HG03097 (cell line): ENCODE results near the gene BBC3.
A peak's percentile ranks its signal among the peaks of the same experiment; 100 is the strongest.
"Not testable (repeated sequence)": the region's sequence is repeated elsewhere in the genome, so short reads cannot be mapped to it uniquely, and the experiment has no call there.

Source experiments
- ATAC-seq: cut with Tn5 transposase; IDR thresholded peaks from one replicate; pipeline ENCODE4 v1.9.1; 2021; ENCODE audit not compliant: unreplicated experiment, low FRiP score

The BBC3 gene, protein sequence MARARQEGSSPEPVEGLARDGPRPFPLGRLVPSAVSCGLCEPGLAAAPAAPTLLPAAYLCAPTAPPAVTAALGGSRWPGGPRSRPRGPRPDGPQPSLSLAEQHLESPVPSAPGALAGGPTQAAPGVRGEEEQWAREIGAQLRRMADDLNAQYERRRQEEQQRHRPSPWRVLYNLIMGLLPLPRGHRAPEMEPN

DNA sequence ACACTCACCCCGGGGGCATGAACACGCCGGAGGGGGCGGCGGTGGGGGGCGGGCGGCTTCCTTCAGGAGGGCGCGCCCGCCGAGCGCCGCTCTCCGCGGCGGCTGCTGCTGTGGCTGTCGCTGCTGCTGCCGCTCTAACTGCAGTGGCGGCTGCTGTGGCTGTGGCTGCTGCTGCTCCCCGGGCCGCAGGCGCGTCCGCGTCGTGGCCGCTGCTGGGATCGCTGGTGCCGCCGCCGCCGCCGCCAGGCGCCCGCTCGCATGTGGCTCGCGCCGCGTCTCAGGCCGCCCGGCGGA, at the start of gene BBC3:
Gene BBC3, minus strand, starts transcription at position 279 of the 294 bp plus-strand sequence. CDS start 2,768 bp downstream, outside the sequence.
- ATAC-seq: no peak

DNA sequence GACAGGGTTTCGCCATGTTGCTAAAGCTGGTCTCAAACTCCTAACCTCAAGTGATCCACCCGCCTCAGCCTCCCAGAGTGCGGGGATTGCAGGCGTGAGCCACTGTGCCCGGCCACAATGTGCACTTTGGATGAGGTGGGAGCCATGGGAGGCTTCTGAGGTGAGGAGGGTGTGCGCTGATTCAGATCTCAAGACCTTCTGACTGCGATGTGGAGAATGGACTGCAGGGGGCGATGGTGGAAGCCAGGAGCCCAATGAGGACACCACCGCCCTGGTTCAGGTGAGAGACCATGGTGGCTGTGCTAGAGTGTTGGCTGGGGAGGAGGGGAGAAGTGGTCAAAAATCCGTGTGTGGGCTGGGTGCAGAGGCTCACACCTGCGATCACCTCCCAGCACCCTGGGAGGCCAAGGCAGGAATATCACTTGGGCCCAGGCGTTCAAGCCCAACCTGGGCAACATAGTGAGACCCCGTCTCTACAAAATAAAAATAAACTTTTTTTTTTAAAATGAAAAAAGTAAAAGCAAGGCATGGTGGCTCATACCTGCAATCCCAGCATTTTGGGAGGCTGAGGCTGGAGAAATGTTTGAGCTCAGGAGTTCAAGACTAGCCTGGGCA, 49.3 kb upstream of the BBC3 start:
- no peak for ATAC-seq

DNA sequence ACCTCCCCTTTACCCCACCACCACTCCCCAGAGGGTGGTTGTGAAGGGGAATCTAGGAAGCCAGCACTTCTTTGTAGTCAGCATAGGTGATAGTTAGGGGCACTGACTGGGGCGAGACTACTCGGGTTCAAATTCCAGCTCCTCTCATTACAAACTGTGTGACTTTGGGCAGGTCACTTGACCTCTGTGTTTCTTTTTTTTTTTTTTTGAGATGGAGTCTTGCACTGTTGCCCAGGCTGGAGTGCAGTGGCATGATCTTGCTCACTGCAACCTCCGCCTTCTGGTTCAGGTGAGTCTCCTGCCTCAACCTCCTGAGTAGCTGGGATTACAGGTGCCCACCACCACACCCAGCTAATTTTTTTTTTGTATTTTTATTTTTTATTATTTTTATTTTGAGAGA, 45.5 kb upstream of the BBC3 start:
- not testable (repeated sequence) for ATAC-seq

DNA sequence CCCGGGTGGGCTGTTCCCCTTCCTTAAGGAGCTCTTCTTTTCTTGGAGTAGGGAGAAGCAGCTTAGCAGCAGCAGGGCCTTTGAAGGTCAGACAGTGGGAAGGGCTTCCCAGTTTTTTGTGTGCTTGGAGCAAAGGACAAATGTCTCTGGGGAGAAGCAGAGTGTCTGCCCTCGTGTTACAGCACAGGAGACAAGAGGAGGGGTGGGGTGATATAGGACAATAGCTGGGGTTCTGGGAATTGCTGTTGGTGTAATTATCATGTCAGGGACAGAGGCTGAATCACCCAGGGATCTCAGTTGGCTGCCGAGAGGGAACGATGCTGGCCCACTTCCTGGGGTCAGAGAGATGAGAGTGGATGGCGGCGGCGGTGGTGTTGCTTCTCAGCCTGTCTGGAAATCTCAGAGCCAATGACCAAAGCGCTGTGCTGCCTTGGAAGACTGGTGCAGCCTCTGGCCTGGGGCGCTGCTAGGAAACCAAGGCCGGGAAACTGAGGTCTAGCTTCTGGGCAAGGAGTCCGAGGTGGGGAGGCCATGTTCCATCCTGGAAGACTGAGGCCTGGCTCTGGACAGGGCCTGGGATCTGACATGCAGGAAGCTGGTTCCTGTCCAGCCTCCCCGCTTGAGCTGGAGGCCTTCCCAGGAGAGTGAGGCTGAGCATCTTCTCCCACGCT, 44.9 kb upstream of the BBC3 start:
- ATAC-seq: no peak

DNA sequence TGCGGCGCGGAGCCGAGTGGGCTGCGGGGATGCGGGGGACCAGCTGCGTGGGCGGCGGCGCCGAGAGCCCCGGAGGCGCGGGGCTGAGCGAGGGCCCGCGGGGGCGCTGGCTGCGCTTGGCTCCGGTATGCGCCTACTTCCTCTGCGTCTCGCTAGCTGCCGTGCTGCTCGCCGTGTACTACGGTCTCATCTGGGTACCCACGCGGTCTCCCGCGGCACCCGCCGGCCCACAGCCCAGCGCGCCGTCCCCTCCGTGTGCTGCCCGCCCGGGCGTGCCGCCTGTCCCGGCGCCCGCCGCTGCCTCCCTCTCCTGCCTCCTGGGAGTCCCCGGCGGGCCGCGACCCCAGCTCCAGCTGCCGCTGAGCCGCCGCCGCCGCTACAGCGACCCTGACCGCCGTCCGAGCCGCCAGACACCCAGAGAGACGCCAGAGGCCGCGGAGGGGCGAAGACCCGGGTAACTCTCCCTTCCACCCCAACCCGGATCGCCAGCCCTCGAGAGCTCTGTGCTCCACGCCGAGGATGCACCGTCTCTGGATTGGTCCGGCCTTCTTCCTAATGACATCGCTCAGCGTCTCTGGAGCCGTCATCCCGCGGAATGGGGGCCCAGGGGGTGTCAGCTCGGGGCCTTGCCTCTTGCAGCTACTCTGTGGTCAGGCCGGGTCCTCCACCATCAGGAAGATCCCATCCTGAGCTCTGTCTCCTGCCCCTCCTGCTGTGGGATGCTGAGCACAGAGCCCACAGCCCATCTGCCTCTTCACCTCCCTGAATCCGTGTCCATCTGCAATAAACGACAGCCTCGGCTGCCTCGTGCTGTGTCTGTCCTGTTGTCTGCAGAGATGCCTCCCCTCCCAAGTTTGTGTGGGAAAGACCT, 44.1 kb upstream of the BBC3 start:
- peak; percentile 20 for ATAC-seq

DNA sequence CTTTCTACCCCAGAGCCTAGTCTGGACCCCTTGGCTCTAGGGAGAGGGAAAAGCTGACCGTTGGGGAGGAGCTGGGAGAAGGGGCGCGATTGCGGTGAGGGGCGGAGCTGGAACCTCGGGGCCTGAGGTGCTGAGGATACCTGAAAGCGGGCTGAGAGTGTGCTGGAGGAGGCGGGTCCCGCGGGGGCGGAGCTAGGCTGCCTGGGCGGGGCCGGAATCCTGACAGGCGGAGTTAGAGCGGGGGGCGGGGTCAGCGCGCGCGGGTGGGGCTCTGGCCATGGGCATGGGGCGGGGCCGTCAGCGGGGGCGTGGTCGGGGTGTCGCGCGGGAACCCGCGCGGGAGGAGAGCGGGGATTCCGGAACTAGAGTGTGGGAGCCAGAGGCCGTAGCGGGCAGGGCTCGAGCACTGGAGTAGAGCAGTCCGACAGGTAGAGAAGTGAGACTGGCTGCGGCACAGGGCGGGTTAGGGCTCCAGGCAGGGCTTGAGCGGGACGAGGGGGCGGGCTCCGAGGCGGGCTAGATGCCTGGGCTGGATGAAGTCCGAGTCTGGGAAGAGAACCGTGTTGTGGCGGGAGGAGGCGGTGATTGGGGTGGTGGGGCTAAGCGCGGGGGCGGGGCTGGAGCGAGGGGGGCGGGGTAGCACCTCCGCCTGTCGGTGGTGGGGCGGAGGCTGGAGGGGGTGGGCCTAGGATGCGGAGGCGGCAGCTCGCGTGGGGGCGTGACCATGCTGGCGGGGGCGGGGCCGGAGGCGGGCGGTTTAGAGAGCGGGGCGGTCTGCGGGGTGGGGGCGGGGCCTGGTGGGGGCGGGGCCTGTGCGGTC, 43.3 kb upstream of the BBC3 start, which contains the start of gene INAFM1:
Gene INAFM1, plus strand, starts transcription at position 815 of the 820 bp plus-strand sequence. CDS start 35 bp downstream, outside the sequence.
- peak; percentile 47 for ATAC-seq

DNA sequence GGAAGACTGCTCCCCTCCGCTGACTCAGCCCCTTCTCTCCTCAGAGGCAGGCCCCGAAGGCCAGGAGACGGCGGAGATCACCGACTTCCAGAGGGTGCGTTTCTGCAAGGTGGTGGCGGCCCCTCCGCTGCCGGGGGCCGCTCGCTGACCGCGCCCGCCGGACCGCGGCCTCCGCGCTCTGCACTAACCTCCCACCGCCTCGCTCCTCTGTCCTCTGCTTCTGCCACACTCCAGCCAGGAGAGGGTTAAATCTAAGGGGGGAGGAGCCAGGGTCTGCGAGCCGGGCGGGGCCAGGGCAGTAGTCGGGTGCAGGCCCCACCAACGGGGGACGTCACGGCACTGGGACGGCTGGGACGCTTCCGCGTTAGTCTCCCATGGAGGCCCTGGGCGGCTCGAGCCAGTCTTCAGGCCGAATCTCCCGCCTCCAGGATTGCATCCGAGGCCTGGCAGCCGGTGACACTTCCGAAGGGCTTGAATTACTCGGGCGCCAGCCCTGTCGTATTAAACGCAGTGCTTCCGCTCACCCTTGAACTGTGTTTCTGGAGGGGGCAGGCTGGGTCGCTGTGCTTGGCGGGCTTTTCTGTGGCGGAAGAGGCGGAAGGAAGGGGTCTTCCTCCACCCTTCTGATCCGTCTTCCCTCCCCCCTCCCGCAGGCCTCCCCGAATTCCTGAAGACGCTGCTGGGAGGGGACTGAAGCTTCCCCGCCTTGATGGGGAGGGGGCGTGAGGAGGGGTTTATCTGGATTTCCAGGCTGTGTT, 42.5 kb upstream of the BBC3 start:
- peak; percentile 55 for ATAC-seq

DNA sequence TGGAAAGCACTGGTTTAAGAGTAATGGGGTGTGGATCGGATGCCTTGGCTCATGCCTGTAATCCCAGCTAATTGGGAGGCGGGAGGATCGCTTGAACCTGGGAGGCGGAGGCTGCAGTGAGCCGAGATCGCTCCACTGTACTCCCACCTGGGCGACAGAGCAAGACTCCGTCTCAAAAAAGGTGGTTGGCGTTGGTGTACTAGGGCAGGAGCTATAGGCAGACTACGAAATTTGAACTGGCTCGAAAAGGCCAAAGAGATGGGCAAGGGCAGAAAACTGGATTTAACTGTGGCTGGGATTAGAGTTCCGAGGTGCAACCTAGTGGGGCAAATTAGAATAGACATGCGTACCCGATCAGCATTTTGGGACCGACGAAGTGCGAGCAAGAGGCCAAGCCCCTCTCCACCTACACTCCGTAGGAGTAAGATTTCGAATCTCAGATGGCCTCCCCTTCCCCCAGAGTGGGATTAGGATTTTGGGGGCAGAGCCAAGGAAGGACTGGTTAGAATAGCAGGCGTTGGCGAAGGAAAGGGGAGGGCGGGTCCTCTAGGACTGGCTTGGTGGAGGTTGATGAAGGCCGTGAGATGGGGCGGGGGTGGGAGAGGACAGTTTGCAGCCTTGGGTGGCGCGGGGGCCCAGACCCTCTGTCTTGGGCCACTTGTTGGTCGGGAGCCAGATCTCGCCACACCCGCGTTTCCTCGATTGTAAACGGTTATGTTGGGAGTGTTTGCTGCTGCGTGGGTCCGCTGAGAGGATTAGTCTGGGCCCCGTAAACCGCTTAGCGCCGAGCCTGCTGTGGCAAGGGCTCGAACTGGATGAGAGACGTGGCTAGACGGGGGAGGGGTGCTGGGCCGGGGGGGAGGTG, 41.7 kb upstream of the BBC3 start:
- no peak for ATAC-seq

DNA sequence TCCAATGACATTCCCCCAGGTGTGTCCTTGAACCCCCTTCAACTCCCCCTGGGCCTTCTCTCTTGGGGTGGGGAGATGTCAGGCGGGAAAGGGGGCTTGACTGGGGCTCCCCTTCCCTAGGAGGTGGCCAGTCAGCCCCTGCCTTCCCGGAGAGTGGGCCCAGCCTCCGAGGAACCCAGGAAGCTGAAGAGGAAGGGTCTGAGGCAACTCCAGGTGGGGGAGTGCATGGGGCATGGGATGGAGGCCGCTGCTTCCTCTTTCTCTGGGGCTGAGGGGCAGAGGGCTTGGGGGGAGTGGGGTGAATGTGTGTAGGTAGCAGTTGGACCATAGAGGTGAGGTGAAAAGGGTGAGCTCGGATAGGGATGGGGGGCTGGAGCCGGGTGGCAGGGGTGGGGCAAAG, 41.0 kb upstream of the BBC3 start:
- no peak for ATAC-seq

DNA sequence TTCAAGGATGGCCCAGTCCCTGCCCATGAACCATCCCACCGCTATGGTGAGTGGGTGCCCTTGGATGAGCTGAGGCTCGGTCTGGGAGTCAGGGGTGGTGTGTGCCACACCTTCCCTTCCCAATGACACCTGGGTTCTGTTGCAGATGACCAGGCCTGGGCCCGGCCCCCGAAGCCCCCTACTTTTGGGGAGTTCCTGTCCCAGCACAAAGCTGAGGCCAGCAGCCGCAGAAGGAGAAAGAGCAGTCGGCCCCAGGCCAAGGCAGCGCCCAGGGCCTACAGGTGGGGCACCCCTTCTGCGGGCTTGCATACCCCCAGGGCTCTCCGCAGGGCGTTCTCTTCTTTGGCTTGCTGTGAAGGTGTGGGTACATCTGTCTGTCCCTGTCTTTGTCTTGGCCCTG, 39.4 kb upstream of the BBC3 start:
- ATAC-seq: no peak

DNA sequence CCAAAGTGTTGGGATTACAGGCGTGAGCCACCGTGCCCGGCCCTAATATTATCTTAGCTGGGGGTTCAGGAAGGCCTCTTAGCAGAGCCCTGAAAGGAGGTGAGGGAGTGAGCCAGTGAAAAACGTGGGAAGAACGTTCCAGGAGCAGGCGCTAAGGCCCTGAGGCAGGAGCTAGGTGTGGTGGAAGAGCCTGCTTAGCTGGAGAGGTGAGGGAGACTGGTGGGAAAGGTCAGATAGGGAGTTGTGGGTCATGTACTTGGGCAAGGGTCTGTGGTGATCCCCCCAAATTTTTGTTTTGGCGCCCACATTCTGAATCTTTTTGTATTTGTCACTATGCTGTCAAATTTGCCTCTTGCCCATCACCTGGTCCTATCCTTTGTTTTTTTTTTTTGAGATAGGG, 38.6 kb upstream of the BBC3 start:
- ATAC-seq: no peak

DNA sequence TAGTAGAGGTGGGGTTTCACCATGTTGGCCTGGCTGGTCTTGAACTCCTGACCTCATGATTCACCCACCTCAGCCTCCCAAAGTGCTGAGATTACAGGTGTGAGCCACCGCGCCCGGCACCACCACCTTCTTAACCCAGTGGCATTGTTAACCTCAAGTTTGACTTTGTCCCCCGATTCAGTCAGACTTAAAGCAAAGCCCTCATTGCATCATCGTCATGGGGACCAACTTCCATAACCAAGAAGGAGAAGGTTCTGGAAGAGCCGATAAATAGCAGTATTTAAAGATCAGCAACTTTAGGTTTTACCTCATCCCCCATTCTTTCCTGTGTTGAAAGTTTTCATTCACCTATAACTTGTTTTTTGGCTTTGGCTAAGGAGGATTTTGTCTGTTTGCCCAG, 37.0 kb upstream of the BBC3 start:
- ATAC-seq: no peak

DNA sequence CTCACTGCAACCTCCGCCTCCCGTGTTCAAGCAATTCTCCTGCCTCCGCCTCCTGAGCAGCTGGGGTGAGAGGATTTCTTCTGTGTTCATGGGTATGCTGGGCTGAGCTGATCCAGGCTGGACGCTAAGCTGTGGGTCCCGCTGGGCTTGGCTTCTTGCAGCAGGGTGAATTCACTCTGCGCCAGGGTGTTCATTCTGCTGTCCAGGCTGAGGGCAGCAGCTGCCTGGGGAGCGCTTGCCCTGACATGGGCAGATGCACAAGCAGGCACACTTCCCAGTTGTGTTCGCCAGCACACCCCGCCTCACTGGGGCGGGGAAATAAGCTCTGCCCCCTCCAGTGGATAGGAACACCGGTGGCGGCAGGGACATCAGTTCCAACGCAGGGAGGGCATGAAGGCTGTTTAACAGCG, 36.4 kb upstream of the BBC3 start:
- no peak for ATAC-seq

DNA sequence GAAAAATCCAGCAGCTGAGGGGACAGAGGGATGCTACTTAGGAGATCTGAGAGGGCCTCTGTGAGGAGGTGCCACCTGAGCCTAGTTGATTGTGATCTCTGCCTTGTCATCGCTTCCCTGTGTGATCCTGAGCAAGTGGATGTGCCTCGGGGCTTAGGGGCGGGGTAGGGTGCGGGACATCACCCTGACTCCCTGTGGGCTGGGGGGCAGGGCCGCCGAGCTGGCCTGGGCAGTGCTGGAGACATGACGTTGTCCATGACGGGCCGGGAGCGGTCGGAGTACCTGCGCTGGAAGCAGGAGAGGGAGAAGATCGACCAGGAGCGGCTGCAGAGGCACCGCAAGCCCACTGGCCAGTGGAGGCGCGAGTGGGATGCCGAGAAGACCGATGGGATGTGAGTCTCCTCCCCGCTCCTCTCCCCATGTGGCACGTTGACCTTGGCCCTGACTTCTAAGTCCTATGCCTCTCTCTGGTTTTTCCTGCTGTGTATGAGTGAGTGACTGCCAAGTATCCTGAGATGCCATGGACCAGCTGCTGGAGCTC, 35.5 kb upstream of the BBC3 start:
- no peak for ATAC-seq

DNA sequence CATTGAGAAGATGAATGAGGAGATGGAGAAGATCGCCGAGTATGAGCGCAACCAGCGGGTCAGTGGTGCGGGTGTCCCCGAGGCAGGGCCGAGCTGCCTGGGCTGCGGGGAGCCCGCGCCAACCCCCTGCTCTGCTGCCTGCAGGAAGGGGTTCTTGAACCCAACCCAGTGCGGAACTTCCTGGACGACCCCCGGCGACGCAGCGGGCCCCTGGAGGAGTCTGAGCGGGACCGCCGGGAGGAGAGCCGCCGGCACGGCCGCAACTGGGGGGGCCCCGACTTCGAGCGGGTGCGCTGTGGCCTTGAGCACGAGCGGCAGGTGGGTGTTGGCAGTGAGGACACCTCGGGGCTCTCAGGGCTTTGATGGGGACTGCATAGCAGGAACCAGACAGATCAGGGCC, 33.6 kb upstream of the BBC3 start:
- no peak for ATAC-seq

DNA sequence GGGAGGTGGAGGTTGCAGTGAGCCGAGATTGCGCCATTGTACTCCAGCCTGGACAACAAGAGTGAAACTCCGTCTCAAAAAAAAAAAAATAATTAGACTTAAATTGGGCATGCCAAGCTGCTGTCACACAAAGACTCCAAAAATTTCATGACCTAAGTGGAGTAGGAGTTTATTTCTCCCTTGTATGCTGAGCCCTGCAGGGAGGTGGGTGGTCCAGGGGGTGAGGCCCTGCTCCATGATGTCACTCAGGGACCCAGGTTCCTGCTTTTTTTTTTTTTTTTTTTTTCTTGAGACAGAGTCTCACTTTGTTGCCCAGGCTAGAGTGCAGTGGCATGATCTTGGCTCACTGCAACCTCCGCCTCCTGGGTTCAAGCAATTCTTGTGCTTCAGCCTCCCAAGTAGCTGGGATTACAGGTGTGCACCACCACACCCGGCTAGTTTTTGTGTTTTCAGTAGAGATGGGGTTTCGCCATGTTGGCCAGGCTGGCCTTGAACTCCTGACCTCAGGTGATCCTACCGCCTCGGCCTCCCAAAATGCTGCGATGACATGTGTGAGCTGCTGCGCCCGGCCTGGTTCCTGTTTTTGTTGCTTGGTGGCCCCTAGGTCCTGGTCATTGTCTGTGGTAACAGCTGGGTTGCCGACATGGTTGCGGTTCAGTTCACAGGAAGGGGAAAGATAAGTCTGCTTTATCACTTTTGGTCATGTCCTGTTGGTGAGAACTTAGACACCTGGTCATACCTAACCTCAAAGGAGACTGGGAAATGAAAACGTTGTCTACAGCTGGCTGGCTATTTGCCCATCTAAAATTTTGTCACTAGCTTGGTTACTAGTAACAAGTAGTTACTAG, 31.2 kb upstream of the BBC3 start:
- ATAC-seq: not testable (repeated sequence)

DNA sequence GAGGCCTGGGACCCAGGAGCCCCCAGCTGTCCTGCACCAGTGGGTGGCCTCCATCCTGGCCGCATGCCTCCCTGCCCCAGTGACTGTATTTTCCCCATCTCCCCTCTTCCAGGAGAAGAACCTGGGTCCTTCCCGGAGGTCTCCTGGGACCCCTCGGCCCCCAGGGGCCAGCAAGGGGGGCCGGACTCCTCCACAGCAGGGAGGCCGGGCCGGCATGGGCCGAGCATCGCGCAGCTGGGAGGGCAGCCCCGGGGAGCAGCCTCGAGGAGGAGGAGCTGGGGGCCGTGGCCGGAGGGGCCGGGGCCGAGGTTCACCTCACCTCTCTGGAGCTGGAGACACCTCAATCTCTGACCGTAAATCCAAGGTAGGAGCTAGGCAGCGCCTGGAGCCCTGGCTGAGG, 29.5 kb upstream of the BBC3 start:
- ATAC-seq: no peak
